ENCODE results near the gene SEMA4C.

The SEMA4C gene

GRCh38 chr2:96842600-96842999, 27.3 kb downstream of the SEMA4C start:
- DNase-seq (ENCODE audit: low spot score) = no peak

GRCh38 chr2:96841701-96842495, 28.0 kb downstream of the SEMA4C start:
- no peak for DNase-seq (ENCODE audit: low spot score)

- DNase-seq (ENCODE audit: low spot score) = no peak
Measured at GRCh38 chr2:96839875-96840850, 29.7 kb downstream of the SEMA4C start.

GRCh38 chr2:96839293-96839874, 30.5 kb downstream of the SEMA4C start:
- no peak for DNase-seq (ENCODE audit: low spot score)

- no peak for DNase-seq (ENCODE audit: low spot score)
Measured at GRCh38 chr2:96838345-96839292, 31.3 kb downstream of the SEMA4C start.

- no peak for DNase-seq (ENCODE audit: low spot score)
Measured at GRCh38 chr2:96837575-96837974, 32.3 kb downstream of the SEMA4C start.

GRCh38 chr2:96835830-96836229, 34.0 kb downstream of the SEMA4C start:
- no peak for DNase-seq (ENCODE audit: low spot score)

GRCh38 chr2:96832754-96833507, 36.9 kb downstream of the SEMA4C start:
- DNase-seq (ENCODE audit: low spot score) = no peak

GRCh38 chr2:96832408-96832753, 37.5 kb downstream of the SEMA4C start:
- DNase-seq (ENCODE audit: low spot score) = no peak

- DNase-seq (ENCODE audit: low spot score) = no peak
Measured at GRCh38 chr2:96831679-96832078, 38.2 kb downstream of the SEMA4C start.

- DNase-seq (ENCODE audit: low spot score) = no peak
Measured at GRCh38 chr2:96830044-96830562, 39.8 kb downstream of the SEMA4C start.

- DNase-seq (ENCODE audit: low spot score) = no peak
Measured at GRCh38 chr2:96828874-96829273, 41.0 kb downstream of the SEMA4C start.

- DNase-seq (ENCODE audit: low spot score) = no peak
Measured at GRCh38 chr2:96828436-96828835, 41.4 kb downstream of the SEMA4C start.

- no peak for DNase-seq (ENCODE audit: low spot score)
Measured at GRCh38 chr2:96826546-96827278, 43.2 kb downstream of the SEMA4C start.

- DNase-seq (ENCODE audit: low spot score) = no peak
Measured at GRCh38 chr2:96825057-96825456, 44.8 kb downstream of the SEMA4C start.

GRCh38 chr2:96824079-96824870, 45.6 kb downstream of the SEMA4C start:
- DNase-seq (ENCODE audit: low spot score) = no peak

GRCh38 chr2:96823198-96823597, 46.7 kb downstream of the SEMA4C start:
- no peak for DNase-seq (ENCODE audit: low spot score)

GRCh38 chr2:96822786-96823185, 47.1 kb downstream of the SEMA4C start:
- no peak for DNase-seq (ENCODE audit: low spot score)

- DNase-seq (ENCODE audit: low spot score) = no peak
Measured at GRCh38 chr2:96821113-96821675, 48.7 kb downstream of the SEMA4C start.

Measured in hematopoietic multipotent progenitor cell treated with erythropoietin and hydrocortisone succinate and interleukin-3 and kit ligand, for 15 days (in vitro differentiated cells).